BLaER1 (cell line): ENCODE results near the gene ARFGEF3.

Experiments used
- H3K27ac ChIP-seq: shearing (Covaris generic); formaldehyde crosslinking; 2 replicates; pipeline ENCODE4 v1.8.1; 2022
- H3K27me3 ChIP-seq: shearing (Covaris generic); formaldehyde crosslinking; 2 replicates; pipeline ENCODE4 v1.8.1; 2022
- H3K36me3 ChIP-seq: shearing (Covaris generic); formaldehyde crosslinking; 2 replicates; pipeline ENCODE4 v1.8.1; 2022
- H3K4me1 ChIP-seq: shearing (Covaris generic); formaldehyde crosslinking; 2 replicates; pipeline ENCODE4 v1.8.1; 2022
- H3K4me2 ChIP-seq: shearing (Covaris generic); formaldehyde crosslinking; 2 replicates; pipeline ENCODE4 v1.8.1; 2022
- H3K4me3 ChIP-seq: shearing (Covaris generic); formaldehyde crosslinking; 2 replicates; pipeline ENCODE4 v1.8.1; 2022
- H3K9ac ChIP-seq: shearing (Covaris generic); formaldehyde crosslinking; 2 replicates; pipeline ENCODE4 v1.8.1; 2022
- H3K9me3 ChIP-seq: shearing (Covaris generic); formaldehyde crosslinking; 2 replicates; pipeline ENCODE4 v1.8.1; 2022
- H4K20me1 ChIP-seq: shearing (Covaris generic); formaldehyde crosslinking; 2 replicates; pipeline ENCODE4 v1.8.1; 2022
- Cebpa-rat ChIP-seq: shearing (Covaris generic); IDR thresholded peaks from 2 replicates; pipeline ENCODE4 v1.8.1; 2022

The ARFGEF3 gene

DNA sequence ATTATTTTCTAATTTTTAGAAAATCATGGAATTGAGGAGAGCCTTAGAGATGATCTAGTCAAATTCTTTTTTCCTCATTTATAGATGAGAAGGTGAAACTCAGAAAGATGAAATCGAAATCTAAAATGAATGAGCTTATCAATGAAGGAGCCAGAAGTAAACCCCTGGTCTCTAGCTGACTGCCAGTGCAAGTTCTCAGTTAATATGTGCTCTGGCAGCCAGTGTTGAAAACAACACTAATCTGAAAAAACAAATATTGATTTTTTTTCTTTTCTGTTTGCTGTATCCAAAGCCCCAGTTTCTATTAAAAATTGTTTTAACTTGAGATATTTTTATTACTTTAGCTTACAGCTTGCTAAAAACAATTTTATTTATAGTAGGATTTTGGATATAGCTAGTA, 78.0 kb downstream of the ARFGEF3 start:
- Histone ChIP-seq H3K27me3 (no peaks in the 10 kb centered on the region), H3K27ac (no peak overlapping the region), H4K20me1 (no peaks in the 10 kb centered on the region), H3K4me2 (no peak overlapping the region), H3K4me1 (no peaks in the 10 kb centered on the region), H3K36me3 (no peaks in the 10 kb centered on the region), H3K4me3 (no peak overlapping the region), H3K9ac (no peak overlapping the region), H3K9me3 (no peaks in the 10 kb centered on the region)
- no peak for TF ChIP-seq Cebpa-rat

DNA sequence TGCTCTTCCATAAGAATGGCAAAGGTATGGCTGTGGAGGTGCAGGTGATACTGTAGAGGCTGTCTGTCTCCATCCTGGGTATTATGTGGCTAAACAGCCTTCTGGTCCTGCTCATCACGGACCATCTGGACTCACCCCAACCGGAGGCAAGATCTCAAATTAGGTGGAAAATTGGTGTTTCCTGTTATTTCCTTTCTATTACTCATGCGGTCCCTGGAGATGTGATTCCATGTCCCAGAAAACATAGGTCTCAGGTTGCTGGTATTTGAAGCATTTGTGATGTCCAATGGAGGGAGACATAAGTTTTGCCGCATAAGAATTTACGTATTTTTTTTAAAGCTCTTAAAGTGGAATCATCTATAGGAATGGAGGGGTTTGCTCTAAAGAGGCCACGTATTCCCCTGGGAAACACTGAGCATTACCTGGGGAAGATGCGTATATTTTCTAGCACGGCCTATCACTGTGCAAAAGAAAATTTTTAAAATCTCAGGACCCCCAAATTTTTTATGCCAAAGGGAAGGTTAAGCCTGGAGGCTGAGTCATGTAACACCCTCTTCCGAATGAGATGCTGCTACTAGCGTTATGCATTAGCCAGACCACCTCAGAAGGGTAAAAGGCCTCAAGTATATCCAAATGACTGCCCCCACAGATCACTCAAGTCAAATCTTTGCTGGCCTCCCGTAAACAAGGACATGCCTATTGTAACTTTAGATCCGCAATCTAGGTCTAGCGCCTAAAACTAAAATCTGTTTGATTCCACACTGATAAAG, 78.9 kb downstream of the ARFGEF3 start:
- no peaks in the 10 kb centered on the region for H3K36me3 ChIP-seq
- no peak overlapping the region for H3K9ac ChIP-seq
- no peak overlapping the region for H3K4me2 ChIP-seq
- H4K20me1 ChIP-seq = no peaks in the 10 kb centered on the region
- H3K27me3 ChIP-seq = no peaks in the 10 kb centered on the region
- no peaks in the 10 kb centered on the region for H3K4me1 ChIP-seq
- no peak overlapping the region for H3K27ac ChIP-seq
- H3K9me3 ChIP-seq = no peaks in the 10 kb centered on the region
- no peak for TF ChIP-seq Cebpa-rat
- no peak overlapping the region for H3K4me3 ChIP-seq

DNA sequence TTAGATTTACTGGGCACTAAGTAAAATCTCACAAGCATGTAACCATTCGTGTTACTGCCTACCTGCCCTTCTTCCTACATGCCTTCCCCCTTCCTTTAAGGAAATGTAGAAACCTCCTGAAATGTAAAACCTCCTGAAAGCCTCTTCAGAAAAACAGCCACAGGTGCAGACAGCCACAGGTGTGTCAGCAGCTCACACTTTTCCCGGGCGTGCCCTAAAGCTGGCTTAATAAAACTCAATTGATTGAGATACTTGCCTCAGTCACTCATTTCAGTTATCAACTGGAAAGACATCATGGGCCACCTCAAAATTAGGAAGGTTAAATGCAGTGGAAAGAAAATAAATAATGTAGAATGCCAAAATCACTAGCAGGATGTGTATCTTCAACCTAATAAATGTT, 79.6 kb downstream of the ARFGEF3 start:
- H3K4me2 ChIP-seq = no peak overlapping the region
- no peaks in the 10 kb centered on the region for H3K36me3 ChIP-seq
- no peaks in the 10 kb centered on the region for H4K20me1 ChIP-seq
- H3K9me3 ChIP-seq = no peaks in the 10 kb centered on the region
- H3K4me1 ChIP-seq = no peaks in the 10 kb centered on the region
- no peak for TF ChIP-seq Cebpa-rat
- no peak overlapping the region for H3K4me3 ChIP-seq
- H3K27ac ChIP-seq = no peak overlapping the region
- H3K9ac ChIP-seq = no peak overlapping the region
- no peaks in the 10 kb centered on the region for H3K27me3 ChIP-seq

DNA sequence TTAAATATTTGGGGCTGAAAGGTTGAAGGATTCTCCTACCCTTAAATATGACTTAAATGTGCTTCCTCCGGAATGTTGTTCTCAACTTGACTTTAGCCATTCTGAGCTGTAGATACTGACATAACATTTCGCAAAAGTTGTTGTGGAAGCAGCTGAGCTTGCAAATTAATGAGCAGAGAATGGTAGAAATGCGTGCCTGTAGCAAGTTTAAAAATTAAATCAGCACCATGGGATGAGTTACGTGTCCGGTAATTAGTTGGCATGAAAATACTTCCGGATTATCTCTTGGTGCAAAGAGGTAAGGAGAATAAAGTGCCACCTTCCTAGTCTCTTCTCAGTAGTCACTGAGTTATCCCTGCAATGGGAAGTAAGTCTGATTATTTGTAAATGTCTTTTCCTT, 80.2 kb downstream of the ARFGEF3 start:
- no peak for TF ChIP-seq Cebpa-rat

DNA sequence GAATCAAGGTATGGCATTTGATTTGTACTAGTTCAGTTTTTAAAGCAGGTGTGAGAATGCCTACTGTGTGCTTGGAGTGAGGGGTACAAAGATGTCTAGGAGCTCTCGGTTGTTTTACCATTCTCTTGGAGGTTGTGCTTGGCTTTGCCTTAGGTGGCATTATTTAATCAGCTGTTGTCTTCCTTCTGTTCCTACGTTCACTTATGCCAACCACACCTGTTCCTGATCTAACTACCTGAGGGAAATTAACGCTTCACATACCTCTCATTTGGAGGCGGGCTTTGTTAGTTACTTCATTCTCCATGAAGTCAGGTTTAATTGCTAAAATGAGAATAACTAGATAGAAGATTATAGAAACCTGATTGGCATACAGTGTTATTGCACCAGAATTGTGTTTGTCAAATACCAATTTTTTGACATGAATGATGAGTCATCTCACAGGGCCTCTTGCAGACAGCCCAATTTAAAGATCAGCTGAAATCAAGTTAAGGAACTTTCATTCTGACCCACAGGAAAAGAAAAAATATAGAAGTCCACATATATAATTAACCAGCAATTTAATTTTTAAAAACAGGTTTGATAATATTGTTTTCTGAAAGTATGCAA, 81.4 kb downstream of the ARFGEF3 start:
- Histone ChIP-seq H3K36me3 (no peaks in the 10 kb centered on the region), H3K9me3 (no peaks in the 10 kb centered on the region), H3K9ac (no peak overlapping the region), H3K27me3 (no peaks in the 10 kb centered on the region), H3K4me1 (no peaks in the 10 kb centered on the region), H3K4me2 (no peak overlapping the region), H3K4me3 (no peak overlapping the region), H3K27ac (no peak overlapping the region), H4K20me1 (no peaks in the 10 kb centered on the region)
- TF ChIP-seq Cebpa-rat = no peak

More for the DNA sequence above, 80.2 kb downstream of the ARFGEF3 start:
- Histone ChIP-seq H3K27ac (no peak overlapping the region), H3K9ac (no peak overlapping the region), H3K36me3 (no peaks in the 10 kb centered on the region), H4K20me1 (no peaks in the 10 kb centered on the region), H3K4me1 (no peaks in the 10 kb centered on the region), H3K9me3 (no peaks in the 10 kb centered on the region), H3K4me3 (no peak overlapping the region), H3K27me3 (no peaks in the 10 kb centered on the region), H3K4me2 (no peak overlapping the region)

DNA sequence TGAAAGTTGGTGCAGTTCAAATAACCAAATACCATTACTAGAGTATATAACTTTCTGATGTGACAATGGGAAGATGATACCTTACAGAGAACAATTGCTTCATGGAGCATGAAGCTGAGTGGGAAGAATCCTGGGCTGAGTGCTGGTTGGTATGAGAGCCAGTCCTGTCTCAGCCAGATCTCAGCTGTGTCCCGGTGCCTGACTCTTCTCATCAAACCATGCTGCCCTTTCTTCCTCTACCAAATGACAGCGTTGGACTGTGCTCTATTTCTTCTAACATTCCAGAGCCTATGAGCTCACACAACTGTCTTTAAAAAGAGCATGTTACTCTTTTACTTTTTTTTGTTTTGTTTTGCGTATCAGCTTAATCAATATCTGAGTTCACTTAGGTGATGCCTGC, 84.0 kb downstream of the ARFGEF3 start:
- Histone ChIP-seq H3K27me3 (no peaks in the 10 kb centered on the region), H3K4me2 (no peak overlapping the region), H3K27ac (no peak overlapping the region), H3K36me3 (no peaks in the 10 kb centered on the region), H3K4me3 (no peak overlapping the region), H4K20me1 (no peaks in the 10 kb centered on the region), H3K9me3 (no peaks in the 10 kb centered on the region), H3K4me1 (no peaks in the 10 kb centered on the region), H3K9ac (no peak overlapping the region)
- TF ChIP-seq Cebpa-rat = no peak

DNA sequence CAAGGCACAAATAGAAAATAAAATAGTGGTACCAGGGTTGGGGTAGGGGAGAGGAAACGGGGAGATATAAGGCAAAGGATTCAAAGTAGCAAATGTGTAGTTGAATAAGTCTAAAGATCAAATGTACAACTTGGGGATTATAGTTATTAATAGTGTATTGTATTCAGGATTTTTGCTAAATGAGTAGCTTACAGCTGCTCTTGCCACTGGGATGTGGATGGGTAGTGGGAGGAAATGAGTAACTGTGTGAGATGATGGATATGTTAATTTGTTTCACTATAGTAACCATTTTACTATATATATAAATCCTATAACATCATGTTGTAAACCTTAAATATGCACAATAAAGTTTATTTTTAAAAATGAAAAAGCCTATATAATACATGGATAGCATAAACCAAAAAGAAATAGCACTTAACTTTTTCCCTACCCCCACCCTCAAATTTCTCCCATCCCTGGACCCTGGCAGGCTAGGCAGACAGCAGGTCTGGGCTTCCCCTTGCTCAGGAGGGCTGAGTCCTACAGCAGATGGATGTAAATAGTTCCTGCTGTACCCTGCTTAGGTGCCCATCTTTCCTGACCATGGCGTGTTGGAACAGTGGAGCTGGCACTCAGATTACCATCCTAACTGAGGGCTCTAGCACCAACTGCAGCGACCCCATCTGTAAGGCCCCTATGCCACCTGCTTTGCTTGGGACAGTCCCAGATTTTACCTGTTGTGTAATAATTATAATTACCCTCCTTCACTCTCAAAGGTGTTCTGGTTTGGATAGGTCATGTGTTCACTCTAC, 85.1 kb downstream of the ARFGEF3 start:
- no peak for TF ChIP-seq Cebpa-rat
- H3K9ac ChIP-seq = no peak overlapping the region
- no peak overlapping the region for H3K4me3 ChIP-seq
- no peaks in the 10 kb centered on the region for H3K36me3 ChIP-seq
- H3K9me3 ChIP-seq = no peaks in the 10 kb centered on the region
- no peaks in the 10 kb centered on the region for H3K4me1 ChIP-seq
- H3K27ac ChIP-seq = no peak overlapping the region
- no peaks in the 10 kb centered on the region for H3K27me3 ChIP-seq
- H3K4me2 ChIP-seq = no peak overlapping the region
- no peaks in the 10 kb centered on the region for H4K20me1 ChIP-seq

DNA sequence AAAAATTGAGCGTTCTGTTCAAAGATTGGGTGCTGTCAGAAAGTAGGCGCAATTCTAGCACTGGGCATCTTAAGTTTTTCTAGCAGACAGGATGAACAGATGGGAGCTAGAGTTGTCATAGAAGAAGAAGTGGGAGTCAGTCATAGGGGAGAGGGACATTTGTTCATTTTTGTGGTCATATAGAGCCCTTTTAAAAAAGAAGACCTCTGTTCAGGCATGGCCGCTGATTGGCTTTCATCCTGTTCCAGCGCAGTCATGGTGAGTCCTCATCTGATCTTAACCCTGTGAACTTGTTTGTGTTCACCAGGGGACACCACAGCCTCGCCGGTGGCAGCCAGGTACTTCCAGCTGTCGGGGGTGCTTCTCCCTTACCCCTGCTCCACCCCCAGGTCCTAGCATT, 86.3 kb downstream of the ARFGEF3 start:
- no peak for TF ChIP-seq Cebpa-rat
- no peaks in the 10 kb centered on the region for H3K27me3 ChIP-seq
- H3K4me3 ChIP-seq = no peak overlapping the region
- H3K4me1 ChIP-seq = no peaks in the 10 kb centered on the region
- H4K20me1 ChIP-seq = no peaks in the 10 kb centered on the region
- no peaks in the 10 kb centered on the region for H3K9me3 ChIP-seq
- H3K36me3 ChIP-seq = no peaks in the 10 kb centered on the region
- no peak overlapping the region for H3K27ac ChIP-seq
- H3K9ac ChIP-seq = no peak overlapping the region
- H3K4me2 ChIP-seq = no peak overlapping the region

DNA sequence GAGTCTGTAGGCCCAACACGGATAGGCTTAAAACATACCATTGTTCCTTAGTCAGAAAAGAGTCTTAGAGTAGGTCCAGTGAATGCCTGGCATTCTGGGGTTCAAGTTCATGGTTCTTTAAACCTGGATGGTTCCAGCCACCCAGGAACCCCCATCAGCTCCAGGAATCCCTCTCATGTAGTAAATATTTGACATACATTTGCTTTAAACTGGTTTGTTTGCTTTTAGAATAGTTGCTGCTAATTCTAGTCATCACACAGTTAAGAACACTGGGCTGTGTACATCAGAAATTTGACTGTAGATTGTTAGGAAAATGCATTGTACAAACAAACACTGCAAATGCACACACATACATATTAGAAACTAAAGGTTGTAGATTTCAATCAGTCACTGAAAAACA, 87.1 kb downstream of the ARFGEF3 start:
- no peaks in the 10 kb centered on the region for H3K27me3 ChIP-seq
- H3K36me3 ChIP-seq = no peaks in the 10 kb centered on the region
- no peaks in the 10 kb centered on the region for H3K9me3 ChIP-seq

DNA sequence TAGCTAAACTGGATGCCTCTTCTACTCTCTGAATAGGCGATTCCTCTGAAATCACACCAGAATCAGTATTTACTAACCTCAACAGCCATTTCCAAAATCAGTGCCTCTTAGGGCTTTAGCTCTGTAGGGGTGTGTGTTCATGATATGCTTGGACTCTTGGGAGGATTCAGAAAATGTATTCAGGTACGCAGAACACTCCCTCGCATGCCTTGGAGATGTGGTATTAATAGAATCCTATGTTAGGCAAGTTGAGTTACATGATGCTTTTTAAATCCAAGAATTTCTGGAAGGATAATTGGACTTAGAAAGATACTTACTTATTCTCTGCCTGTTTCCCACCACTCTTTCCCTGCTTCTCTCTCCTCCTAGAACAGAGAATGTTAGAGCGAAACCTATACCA, 88.3 kb downstream of the ARFGEF3 start:
- no peaks in the 10 kb centered on the region for H3K4me1 ChIP-seq
- no peak for TF ChIP-seq Cebpa-rat
- no peaks in the 10 kb centered on the region for H4K20me1 ChIP-seq
- H3K27ac ChIP-seq = no peak overlapping the region
- H3K4me3 ChIP-seq = no peak overlapping the region
- H3K9me3 ChIP-seq = no peaks in the 10 kb centered on the region
- H3K36me3 ChIP-seq = no peaks in the 10 kb centered on the region
- no peak overlapping the region for H3K9ac ChIP-seq
- H3K4me2 ChIP-seq = no peak overlapping the region
- no peaks in the 10 kb centered on the region for H3K27me3 ChIP-seq

More for the DNA sequence above, 87.1 kb downstream of the ARFGEF3 start:
- Histone ChIP-seq H4K20me1 (no peaks in the 10 kb centered on the region), H3K27ac (no peak overlapping the region), H3K4me3 (no peak overlapping the region), H3K4me1 (no peaks in the 10 kb centered on the region), H3K9ac (no peak overlapping the region), H3K4me2 (no peak overlapping the region)
- no peak for TF ChIP-seq Cebpa-rat
